Mesothelial cell of epicardium (in vitro differentiated cells): ENCODE results near the gene KIF24. TPM values are rescaled to one million over a fixed set of nuclear protein-coding genes. Genes with fewer than 3 reads are reported as not detected.

Source experiments
- DNase-seq, 2 experiments: peaks; one replicate each; pipeline ENCODE4 v3.0.0; 2021; ENCODE audit warnings: low spot score in 2 of 2; ENCODE audit not compliant: unreplicated experiment in 2 of 2
- H3K27ac Mint-ChIP-seq: 2 replicates; pipeline ENCODE4 v1.8.0; 2021; ENCODE audit warnings: mixed read lengths
- H3K27me3 Mint-ChIP-seq: 2 replicates; pipeline ENCODE4 v1.8.0; 2021; ENCODE audit warnings: low read depth, mixed read lengths
- H3K36me3 Mint-ChIP-seq: 2 replicates; pipeline ENCODE4 v1.8.0; 2021; ENCODE audit warnings: mixed read lengths
- H3K4me1 Mint-ChIP-seq: 2 replicates; pipeline ENCODE4 v1.8.0; 2021; ENCODE audit warnings: mixed read lengths
- H3K4me3 Mint-ChIP-seq: 2 replicates; pipeline ENCODE4 v1.8.0; 2021; ENCODE audit warnings: mild to moderate bottlenecking, moderate library complexity, mixed read lengths
- H3K9me3 Mint-ChIP-seq: 2 replicates; pipeline ENCODE4 v1.8.0; 2021; ENCODE audit warnings: mixed read lengths
- total RNA-seq: library from RNA; stranded (reverse); gene quantifications from 3 replicates; pipeline ENCODE4 v1.2.1, GENCODE V29; 2021
- TF ChIP-seq, protein P1 (sequence below): fragments of 200-600 bp; sonication (generic); IDR thresholded peaks from one replicate; pipeline ENCODE4 v1.5.0; 2021; ENCODE audit warnings: antibody characterized with exemption; ENCODE audit not compliant: unreplicated experiment

The KIF24 gene
- total RNA-seq, 1 donor from 2014 or later: 3.5 TPM

DNA sequence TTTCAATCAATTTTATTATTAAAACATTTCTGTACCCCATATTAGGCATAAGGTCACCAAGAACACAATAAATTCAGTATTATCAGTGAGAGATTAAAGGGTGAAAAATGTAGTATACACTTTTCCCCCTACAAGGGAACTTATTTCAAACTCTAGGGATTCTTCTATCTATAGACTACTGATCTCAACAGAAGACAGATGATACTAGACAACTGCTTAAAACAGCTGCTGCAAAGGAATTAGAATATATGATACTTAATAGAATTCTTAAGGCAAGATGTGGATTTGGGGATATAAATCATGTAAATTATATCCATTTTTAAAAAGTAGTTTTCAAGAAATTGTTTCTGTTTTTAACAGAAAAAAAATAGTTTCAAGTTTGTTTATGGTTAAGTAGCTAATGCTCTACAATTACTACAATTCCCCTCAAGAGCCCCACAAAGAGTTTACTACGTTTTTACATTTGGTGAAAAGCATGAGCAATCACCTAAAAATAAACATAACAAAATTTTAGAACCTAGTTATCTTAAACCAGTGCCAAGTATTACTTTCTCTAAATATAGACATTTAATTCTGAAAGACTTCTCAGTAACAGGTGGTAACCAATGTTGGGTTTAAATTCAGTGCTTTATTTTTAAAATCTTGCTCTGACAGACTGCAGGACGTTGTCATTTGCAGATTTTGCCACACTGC lies 6.0 kb downstream of the KIF24 start:
- no peaks in the 10 kb centered on the region for H3K9me3 Mint-ChIP-seq
- TF ChIP-seq, protein P1, sequence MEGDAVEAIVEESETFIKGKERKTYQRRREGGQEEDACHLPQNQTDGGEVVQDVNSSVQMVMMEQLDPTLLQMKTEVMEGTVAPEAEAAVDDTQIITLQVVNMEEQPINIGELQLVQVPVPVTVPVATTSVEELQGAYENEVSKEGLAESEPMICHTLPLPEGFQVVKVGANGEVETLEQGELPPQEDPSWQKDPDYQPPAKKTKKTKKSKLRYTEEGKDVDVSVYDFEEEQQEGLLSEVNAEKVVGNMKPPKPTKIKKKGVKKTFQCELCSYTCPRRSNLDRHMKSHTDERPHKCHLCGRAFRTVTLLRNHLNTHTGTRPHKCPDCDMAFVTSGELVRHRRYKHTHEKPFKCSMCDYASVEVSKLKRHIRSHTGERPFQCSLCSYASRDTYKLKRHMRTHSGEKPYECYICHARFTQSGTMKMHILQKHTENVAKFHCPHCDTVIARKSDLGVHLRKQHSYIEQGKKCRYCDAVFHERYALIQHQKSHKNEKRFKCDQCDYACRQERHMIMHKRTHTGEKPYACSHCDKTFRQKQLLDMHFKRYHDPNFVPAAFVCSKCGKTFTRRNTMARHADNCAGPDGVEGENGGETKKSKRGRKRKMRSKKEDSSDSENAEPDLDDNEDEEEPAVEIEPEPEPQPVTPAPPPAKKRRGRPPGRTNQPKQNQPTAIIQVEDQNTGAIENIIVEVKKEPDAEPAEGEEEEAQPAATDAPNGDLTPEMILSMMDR: no peak

DNA sequence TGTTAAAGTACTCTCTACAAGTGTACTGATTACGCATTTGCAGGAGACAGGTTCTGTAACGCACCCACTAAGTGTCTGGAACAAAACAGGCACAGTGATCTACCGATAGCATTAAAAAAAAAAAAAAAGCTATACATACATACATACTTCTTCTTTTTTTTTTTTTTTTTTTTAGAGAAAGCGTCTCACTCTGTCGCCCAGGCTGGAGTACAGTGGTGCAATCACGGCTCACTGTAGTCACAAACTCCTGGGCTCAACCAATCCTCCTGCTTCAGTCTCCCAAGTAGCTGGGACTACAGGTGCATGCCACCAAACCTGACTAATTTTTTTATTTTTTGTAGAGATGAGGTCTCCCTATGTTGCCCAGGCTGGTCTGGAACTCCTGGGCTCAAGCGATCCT lies 7.6 kb downstream of the KIF24 start:
- H3K9me3 Mint-ChIP-seq: no peaks in the 10 kb centered on the region

More for the DNA sequence above, 6.0 kb downstream of the KIF24 start:
- Mint-ChIP-seq H3K4me3 (no peak overlapping the region), H3K27me3 (no peaks in the 10 kb centered on the region), H3K36me3 (no peaks in the 10 kb centered on the region), H3K4me1 (peaks cover 4% of the 10 kb centered on the region), H3K27ac (peak overlapping the region; percentile 25)
- DNase-seq: no peak

DNA sequence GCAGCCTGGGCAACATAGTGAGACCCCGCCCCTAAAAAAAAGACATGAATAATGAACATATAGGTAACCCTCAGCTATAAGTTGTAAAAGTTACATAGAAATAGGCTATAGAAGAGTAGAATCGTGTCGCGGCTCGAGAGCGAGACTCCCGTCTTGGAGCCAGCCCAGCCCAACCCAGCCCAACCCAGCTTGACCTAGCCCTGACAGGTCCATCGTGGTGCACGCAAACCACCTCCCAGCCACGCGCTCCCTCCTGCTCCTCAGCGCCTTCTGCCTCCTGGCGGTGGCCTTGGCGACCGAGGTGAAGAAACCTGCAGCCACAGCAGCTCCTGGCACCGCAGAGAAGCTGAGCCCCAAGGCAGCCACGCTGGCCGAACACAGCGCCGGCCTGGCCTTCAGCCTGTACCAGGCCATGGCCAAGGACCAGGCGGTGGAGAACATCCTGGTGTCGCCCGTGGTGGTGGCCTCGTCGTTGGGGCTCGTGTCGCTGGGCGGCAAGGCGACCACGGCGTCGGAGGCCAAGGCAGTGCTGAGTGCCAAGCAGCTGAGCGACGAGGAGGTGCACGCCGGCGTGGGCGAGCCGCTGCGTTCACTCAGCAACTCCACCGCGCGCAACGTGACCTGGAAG lies 10.8 kb downstream of the KIF24 start:
- H3K36me3 Mint-ChIP-seq: no peaks in the 10 kb centered on the region
- TF ChIP-seq, protein P1: no peak
- H3K27ac Mint-ChIP-seq: no peak overlapping the region
- H3K9me3 Mint-ChIP-seq: no peaks in the 10 kb centered on the region
- H3K4me1 Mint-ChIP-seq: no peaks in the 10 kb centered on the region
- no peak for DNase-seq
- no peak overlapping the region for H3K4me3 Mint-ChIP-seq
- no peaks in the 10 kb centered on the region for H3K27me3 Mint-ChIP-seq

More for the DNA sequence above, 7.6 kb downstream of the KIF24 start:
- DNase-seq: no peak
- Mint-ChIP-seq H3K27me3 (no peaks in the 10 kb centered on the region), H3K36me3 (no peaks in the 10 kb centered on the region), H3K4me3 (no peak overlapping the region), H3K27ac (no peak overlapping the region), H3K4me1 (no peaks in the 10 kb centered on the region)
- TF ChIP-seq, protein P1: no peak

DNA sequence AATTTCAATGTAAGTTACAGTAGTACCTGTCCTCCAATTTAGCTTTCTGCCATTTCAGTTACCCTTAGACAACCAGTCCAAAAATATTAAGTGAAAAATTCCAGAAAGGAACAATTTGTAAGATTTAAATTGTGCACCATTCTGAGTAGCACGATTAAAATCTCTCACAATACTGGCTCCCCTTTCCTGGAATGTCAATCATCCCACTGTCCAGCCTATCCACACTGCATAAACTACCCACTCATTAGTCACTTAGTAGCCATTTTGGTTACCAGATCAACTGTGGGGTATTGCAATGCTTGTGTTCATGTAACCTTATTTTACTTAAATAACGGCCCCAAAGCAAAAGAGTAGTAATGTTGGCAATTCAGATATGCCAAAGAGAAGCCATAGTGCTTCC lies 11.6 kb downstream of the KIF24 start:
- no peak for DNase-seq
- H3K36me3 Mint-ChIP-seq: no peaks in the 10 kb centered on the region
- no peak overlapping the region for H3K27ac Mint-ChIP-seq
- H3K27me3 Mint-ChIP-seq: no peaks in the 10 kb centered on the region
- no peaks in the 10 kb centered on the region for H3K4me1 Mint-ChIP-seq
- no peak overlapping the region for H3K4me3 Mint-ChIP-seq
- no peaks in the 10 kb centered on the region for H3K9me3 Mint-ChIP-seq
- TF ChIP-seq, protein P1: no peak

DNA sequence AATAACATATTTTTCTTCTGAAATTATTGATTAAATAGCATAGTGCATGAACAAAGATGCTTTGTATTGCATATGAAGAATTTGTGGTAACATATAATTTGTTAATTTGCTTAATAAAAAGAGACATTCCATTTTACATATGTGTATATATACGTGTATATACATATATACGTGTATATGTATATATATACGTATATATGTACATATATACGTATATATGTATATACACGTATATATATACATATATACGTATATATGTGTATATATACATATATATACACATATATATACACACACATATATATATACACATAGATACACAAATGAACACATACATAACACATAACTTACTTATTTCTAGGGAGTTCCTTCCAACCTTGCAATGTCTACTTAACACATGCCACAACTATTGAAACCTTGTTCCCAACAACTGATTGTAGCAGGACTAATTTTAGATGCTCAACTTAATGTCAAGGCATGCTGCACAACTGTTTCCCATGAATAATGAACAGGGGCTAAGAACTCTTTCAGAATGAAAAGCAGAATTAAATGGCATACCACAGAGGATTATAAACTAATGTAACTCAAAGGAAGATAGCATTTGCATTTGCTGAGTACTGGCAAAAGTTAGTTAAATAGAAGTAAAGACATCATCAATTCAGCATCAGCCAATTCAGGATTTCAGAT lies 17.4 kb downstream of the KIF24 start:
- TF ChIP-seq, protein P1: no peak
- peaks cover 13% of the 10 kb centered on the region for H3K4me1 Mint-ChIP-seq
- H3K9me3 Mint-ChIP-seq: no peaks in the 10 kb centered on the region

More for the DNA sequence above, 17.4 kb downstream of the KIF24 start:
- H3K4me3 Mint-ChIP-seq: no peak overlapping the region
- DNase-seq: no peak
- H3K36me3 Mint-ChIP-seq: no peaks in the 10 kb centered on the region
- H3K27me3 Mint-ChIP-seq: no peaks in the 10 kb centered on the region
- H3K27ac Mint-ChIP-seq: no peak overlapping the region
